ENCODE results near the gene ARHGAP15. TPM values are rescaled to one million over a fixed set of nuclear protein-coding genes. Genes with fewer than 3 reads are reported as not detected.

Gene ARHGAP15
- total RNA-seq, 1 experiment from 2014 or later: 0.42 TPM

GRCh38 chr2:143815082-143815481 is 685.9 kb downstream of the ARHGAP15 start:
- Histone ChIP-seq H3K4me2 (ENCODE audit: low read length) (no peak overlapping the region), H3K4me3 (replicated peaks in 1 of 2; ENCODE audit: low read depth in 1 of 2, low read length in 2 of 2) (no peak overlapping the region), H2AFZ (ENCODE audit: low read depth, low read length, poor library complexity, severe bottlenecking) (no peak overlapping the region), H3K9me3 (ENCODE audit: control insufficient read depth in 1 of 2, insufficient read depth in 1 of 2, low read depth in 1 of 2, low read length in 2 of 2) (no peaks in the 10 kb centered on the region), H3K4me1 (ENCODE audit: control insufficient read depth in 1 of 2, insufficient read depth in 2 of 2, low read length in 2 of 2) (no peaks in the 10 kb centered on the region), H3K9me2 (ENCODE audit: insufficient read depth) (no peaks in the 10 kb centered on the region), H3K9ac (ENCODE audit: low read length) (no peak overlapping the region), H3K27me3 (ENCODE audit: insufficient read depth, low read length) (no peaks in the 10 kb centered on the region), H3K36me3 (ENCODE audit: control insufficient read depth in 1 of 2, insufficient read depth in 2 of 2, low read length in 2 of 2) (no peaks in the 10 kb centered on the region), H4K20me1 (ENCODE audit: insufficient read depth) (no peaks in the 10 kb centered on the region), H3K79me2 (ENCODE audit: insufficient read depth, low read length) (no peaks in the 10 kb centered on the region), H3K27ac (ENCODE audit: low read depth, low read length) (no peak overlapping the region)
- ChIA-PET POLR2A (no interaction called here), CTCF (no interaction called here), RAD21 (ENCODE audit: low non-redundant PET in 1 of 2, low total read pairs in 2 of 2, uncharacterized antibody in 2 of 2, unreplicated experiment in 2 of 2) (no interaction called here)
- no TSS peak for BruUV-seq (replicated peaks)
- intact Hi-C loops (cut with micrococcal nuclease): no loop called here
- no peak for ATAC-seq
- DNase-seq (ENCODE audit: low read depth, low spot score): no peak
- TF ChIP-seq SRF (IDR thresholded peaks at IDR 0.05; ENCODE audit: low read depth): no peak
- TF ChIP-seq ZFX (IDR thresholded peaks at IDR 0.05): no peak
- TF ChIP-seq CEBPB (IDR thresholded peaks at IDR 0.05; ENCODE audit: low read depth): no peak
- no peak for TF ChIP-seq CTCF (IDR thresholded peaks at IDR 0.05 in 2 of 3, conservative IDR thresholded peaks at IDR 0.05 in 1 of 3; ENCODE audit: borderline replicate concordance in 1 of 3, insufficient read depth in 1 of 3, low read depth in 2 of 3, low read length in 2 of 3)
- TF ChIP-seq CBX3 (IDR thresholded peaks at IDR 0.05; ENCODE audit: low read depth): no peak
- no peak for TF ChIP-seq YY1 (IDR thresholded peaks at IDR 0.05; ENCODE audit: extremely low read depth, insufficient replicate concordance, low read depth, low read length)
- no peak for TF ChIP-seq POLR2AphosphoS5 (IDR thresholded peaks at IDR 0.05; ENCODE audit: low read depth, low read length)
- no peak for TF ChIP-seq TCF7L2 (IDR thresholded peaks at IDR 0.05; ENCODE audit: borderline replicate concordance, extremely low read depth, insufficient read depth, insufficient read length)
- no peak for TF ChIP-seq SP1 (IDR thresholded peaks at IDR 0.05; ENCODE audit: low read depth)
- TF ChIP-seq EGR1 (IDR thresholded peaks at IDR 0.05; ENCODE audit: low read depth): no peak
- no peak for TF ChIP-seq ZBTB33 (IDR thresholded peaks at IDR 0.05; ENCODE audit: extremely low read depth, insufficient replicate concordance, low read length)
